Activated CD8-positive, alpha-beta T cell treated with anti-CD3 and anti-CD28 coated beads for 36 hours (primary cell): ENCODE data around the gene IFT122. TPM values are rescaled to one million over a fixed set of nuclear protein-coding genes. Genes with fewer than 3 reads are reported as not detected.

Source experiments
- ATAC-seq: fragments of 200-7000 bp; cut with Tn5 transposase; one replicate; pipeline ENCODE4 v1.10.0; 2021; ENCODE audit warnings: mild to moderate bottlenecking, moderate library complexity
- CTCF ChIA-PET: fragments of 350-600 bp; sonication (Branson Sonifier 250); formaldehyde crosslinking; loops from one replicate; lab custom pipeline; 2021; ENCODE audit warnings: antibody characterized with exemption; lab: Charles Lee
- POLR2A ChIA-PET: fragments of 350-600 bp; sonication (Branson Sonifier 250); formaldehyde crosslinking; loops from one replicate; lab custom pipeline; 2021; ENCODE audit warnings: antibody characterized with exemption; lab: Charles Lee
- DNase-seq: peaks from one replicate; pipeline ENCODE4 v3.0.0-alpha.2; 2020
- H3K27ac Mint-ChIP-seq: one replicate; pipeline ENCODE4 v1.8.0; 2021; ENCODE audit warnings: mild to moderate bottlenecking, mixed read lengths
- H3K27me3 Mint-ChIP-seq: one replicate; pipeline ENCODE4 v1.8.0; 2021; ENCODE audit warnings: mixed read lengths
- H3K36me3 Mint-ChIP-seq: one replicate; pipeline ENCODE4 v1.8.0; 2021; ENCODE audit warnings: low read depth, mixed read lengths
- H3K4me1 Mint-ChIP-seq: one replicate; pipeline ENCODE4 v1.8.0; 2021; ENCODE audit warnings: low read depth, mixed read lengths
- H3K4me3 Mint-ChIP-seq: one replicate; pipeline ENCODE4 v1.8.0; 2021; ENCODE audit warnings: mild to moderate bottlenecking, moderate library complexity, mixed read lengths
- H3K9me3 Mint-ChIP-seq: one replicate; pipeline ENCODE4 v1.8.0; 2021; ENCODE audit warnings: mixed read lengths
- intact Hi-C: fragments of 100-400 bp; cut with micrococcal nuclease; formaldehyde crosslinking; loops from one replicate; pipeline ENCODE4 v1.10.0; 2022
- total RNA-seq, 2 experiments: library from RNA; stranded (reverse); gene quantifications; one replicate each; pipeline ENCODE4 v1.2.3, GENCODE V29; 2021
- TF ChIP-seq, protein P1 (sequence below): fragments of 200-600 bp; IDR thresholded peaks from one replicate; pipeline ENCODE4 v1.8.0; 2022; ENCODE audit warnings: antibody characterized with exemption, mild to moderate bottlenecking

IFT122 gene
- total RNA-seq, 2 experiments from 2014 or later: 18.9 to 20.4 TPM

DNA sequence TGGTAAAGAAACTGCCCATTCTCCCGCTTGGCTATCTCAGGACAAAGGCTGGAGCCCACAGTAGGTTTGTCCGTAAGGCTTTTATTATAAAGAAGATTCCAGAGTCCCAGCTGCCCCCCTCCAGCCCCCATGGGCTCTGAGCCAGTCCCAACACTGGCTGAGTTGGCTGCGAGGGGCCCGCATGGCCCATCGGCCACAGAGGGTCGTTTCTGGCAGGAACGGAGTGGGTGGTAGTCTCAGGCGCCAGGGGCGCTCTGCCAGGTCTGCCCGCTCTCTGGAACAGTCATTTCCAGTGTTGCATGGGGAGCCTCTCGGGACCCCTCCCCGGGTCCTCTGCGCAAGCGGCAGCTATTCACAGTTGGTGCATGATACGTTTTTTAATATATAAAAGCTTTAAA, 115.1 kb downstream of the IFT122 start:
- CTCF ChIA-PET: interaction anchor here (0.8 to 2.5 kb wide), 2 partner anchors 20 to 65 kb away, joined by 3 to 9 read pairs; no protein-coding TSS in a partner anchor

DNA sequence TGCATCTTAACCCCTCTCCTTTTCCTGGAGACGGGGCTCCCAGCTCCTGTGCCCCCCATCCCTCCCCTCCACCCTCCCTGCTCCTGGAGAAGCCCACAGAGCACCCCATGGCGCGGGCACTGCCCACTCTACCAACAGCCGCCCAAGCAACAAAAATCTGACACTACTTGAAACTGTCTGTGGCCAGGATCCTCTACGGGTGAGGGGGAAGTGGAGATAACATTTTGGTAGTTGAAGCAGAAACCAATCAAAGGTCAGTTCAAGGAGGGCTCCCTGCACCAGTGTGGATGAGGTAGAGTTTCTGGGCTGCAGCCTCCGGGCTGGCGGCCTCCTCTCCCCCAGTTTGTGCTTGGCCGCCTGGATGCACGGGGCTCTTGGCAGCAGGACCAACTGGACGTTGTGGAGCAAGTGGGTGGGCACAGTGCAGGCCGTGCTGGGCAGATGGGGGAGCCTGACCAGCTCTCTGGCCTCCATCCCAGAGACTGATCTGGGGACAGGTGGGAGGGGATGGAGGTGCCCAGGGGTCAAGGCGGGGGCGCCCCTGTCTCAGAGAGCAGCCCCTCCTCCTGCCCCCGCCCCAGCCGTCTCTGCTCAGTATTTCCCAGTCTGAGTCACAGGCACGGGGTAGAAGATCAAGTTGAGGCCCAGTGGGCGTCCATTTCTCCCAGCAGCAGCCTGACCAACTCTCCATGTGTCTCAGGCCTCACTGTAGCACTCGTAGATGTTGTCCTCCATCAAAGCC, 115.8 kb downstream of the IFT122 start:
- Mint-ChIP-seq H3K27me3 (peaks cover 4% of the 10 kb centered on the region), H3K4me1 (peaks cover 6% of the 10 kb centered on the region), H3K27ac (no peak overlapping the region), H3K36me3 (no peaks in the 10 kb centered on the region), H3K9me3 (no peaks in the 10 kb centered on the region), H3K4me3 (no peak overlapping the region)
- ChIA-PET POLR2A (no interaction called here), CTCF (interaction anchor here (2.5 kb wide), 1 partner anchor 65 kb away, joined by 9 read pairs; no protein-coding TSS in a partner anchor)
- TF ChIP-seq, protein P1, sequence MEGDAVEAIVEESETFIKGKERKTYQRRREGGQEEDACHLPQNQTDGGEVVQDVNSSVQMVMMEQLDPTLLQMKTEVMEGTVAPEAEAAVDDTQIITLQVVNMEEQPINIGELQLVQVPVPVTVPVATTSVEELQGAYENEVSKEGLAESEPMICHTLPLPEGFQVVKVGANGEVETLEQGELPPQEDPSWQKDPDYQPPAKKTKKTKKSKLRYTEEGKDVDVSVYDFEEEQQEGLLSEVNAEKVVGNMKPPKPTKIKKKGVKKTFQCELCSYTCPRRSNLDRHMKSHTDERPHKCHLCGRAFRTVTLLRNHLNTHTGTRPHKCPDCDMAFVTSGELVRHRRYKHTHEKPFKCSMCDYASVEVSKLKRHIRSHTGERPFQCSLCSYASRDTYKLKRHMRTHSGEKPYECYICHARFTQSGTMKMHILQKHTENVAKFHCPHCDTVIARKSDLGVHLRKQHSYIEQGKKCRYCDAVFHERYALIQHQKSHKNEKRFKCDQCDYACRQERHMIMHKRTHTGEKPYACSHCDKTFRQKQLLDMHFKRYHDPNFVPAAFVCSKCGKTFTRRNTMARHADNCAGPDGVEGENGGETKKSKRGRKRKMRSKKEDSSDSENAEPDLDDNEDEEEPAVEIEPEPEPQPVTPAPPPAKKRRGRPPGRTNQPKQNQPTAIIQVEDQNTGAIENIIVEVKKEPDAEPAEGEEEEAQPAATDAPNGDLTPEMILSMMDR: no peak
- DNase-seq (no peak), ATAC-seq (no peak)
- intact Hi-C loops: no loop called here

More for the DNA sequence above, 115.1 kb downstream of the IFT122 start:
- H3K4me1 Mint-ChIP-seq: peaks cover 6% of the 10 kb centered on the region
- ATAC-seq (no peak), DNase-seq (no peak)
- no peaks in the 10 kb centered on the region for H3K9me3 Mint-ChIP-seq
- POLR2A ChIA-PET: no interaction called here
- intact Hi-C loops: no loop called here
- TF ChIP-seq, protein P1: no peak
- no peak overlapping the region for H3K4me3 Mint-ChIP-seq
- peaks cover 4% of the 10 kb centered on the region for H3K27me3 Mint-ChIP-seq
- H3K27ac Mint-ChIP-seq: no peak overlapping the region
- H3K36me3 Mint-ChIP-seq: no peaks in the 10 kb centered on the region

DNA sequence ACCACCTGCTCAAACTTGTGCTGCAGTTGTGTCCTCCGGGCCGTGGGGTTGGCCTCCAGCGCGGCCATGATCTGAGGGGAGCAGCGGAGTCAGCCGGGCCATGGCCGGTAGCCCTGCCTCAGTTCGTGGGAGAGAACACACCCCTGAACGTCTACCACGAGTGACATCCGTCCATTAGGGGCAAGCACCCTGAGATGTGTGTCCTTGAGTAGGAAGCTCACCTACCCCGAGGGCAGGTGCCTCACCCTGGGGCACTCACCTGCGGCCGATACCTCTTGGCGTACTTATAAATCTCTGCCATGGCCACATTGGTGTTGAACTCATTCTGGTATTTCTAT, 116.3 kb downstream of the IFT122 start:
- TF ChIP-seq, protein P1: no peak
- Mint-ChIP-seq H3K27me3 (peaks cover 4% of the 10 kb centered on the region), H3K4me1 (peaks cover 6% of the 10 kb centered on the region), H3K27ac (no peak overlapping the region), H3K36me3 (no peaks in the 10 kb centered on the region), H3K4me3 (no peak overlapping the region), H3K9me3 (no peaks in the 10 kb centered on the region)
- no peak for DNase-seq
- intact Hi-C loops: no loop called here
- CTCF ChIA-PET: no interaction called here
- no peak for ATAC-seq
- POLR2A ChIA-PET: no interaction called here

DNA sequence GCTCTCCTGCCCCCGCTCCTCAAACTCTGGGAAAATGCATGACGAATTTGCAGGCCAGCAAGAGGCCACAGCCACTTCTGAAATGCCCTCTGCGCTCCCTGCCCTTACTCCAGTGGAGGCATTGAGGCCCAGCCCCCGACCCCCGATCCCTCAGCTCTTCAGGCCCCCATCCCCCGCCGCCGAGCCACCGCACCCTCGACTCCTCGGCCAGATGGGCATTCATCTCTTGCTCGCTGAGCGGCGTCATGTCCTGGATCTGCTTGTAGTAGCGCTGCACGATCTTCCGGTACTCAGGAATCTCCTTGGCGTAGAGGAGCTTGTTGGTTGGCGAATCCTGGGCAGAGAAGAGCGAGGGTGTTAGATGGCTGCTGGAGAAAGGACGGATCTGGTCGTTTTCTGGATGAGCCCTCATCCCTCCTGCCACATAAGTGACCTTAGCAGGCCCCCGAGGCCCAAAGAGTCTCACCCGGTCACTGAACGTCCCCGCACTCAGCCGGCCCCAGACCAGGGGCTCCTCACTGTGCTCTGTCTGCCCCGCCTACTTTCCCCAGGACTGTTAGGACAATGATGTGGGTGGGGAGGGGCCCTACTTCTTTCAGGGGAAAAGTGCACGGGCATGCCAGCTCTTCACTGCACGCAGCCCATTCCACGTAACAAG, 117.0 kb downstream of the IFT122 start:
- H3K9me3 Mint-ChIP-seq: no peaks in the 10 kb centered on the region
- H3K4me1 Mint-ChIP-seq: peaks cover 6% of the 10 kb centered on the region
- ChIA-PET CTCF (no interaction called here), POLR2A (interaction anchor here (1.0 kb wide), 1 partner anchor 20 kb away, joined by 3 read pairs; no protein-coding TSS in a partner anchor)
- ATAC-seq: no peak
- TF ChIP-seq, protein P1: no peak
- no peak for DNase-seq
- intact Hi-C loops: no loop called here
- peaks cover 4% of the 10 kb centered on the region for H3K27me3 Mint-ChIP-seq
- no peak overlapping the region for H3K27ac Mint-ChIP-seq
- H3K4me3 Mint-ChIP-seq: no peak overlapping the region
- H3K36me3 Mint-ChIP-seq: no peaks in the 10 kb centered on the region

DNA sequence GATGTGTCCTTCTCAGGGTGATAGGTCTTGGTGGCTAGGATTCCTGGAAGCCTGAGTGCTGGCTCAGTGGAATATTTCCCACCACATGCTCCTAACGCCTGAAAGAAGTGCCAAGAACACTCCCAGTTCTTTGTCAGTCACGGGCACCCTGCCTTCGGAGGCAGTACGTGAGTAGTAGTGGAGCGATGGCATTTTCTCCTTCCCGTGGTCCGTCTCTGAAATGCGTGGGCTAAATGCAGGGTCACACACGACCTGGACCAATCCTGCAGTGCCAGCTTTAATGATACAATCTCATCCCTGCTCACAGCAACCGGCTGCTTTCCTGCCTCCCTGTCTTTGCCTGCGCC, 117.5 kb downstream of the IFT122 start:
- intact Hi-C loops: no loop called here
- H3K27me3 Mint-ChIP-seq: peaks cover 4% of the 10 kb centered on the region
- TF ChIP-seq, protein P1: no peak
- H3K9me3 Mint-ChIP-seq: no peaks in the 10 kb centered on the region
- H3K4me1 Mint-ChIP-seq: peaks cover 6% of the 10 kb centered on the region
- ChIA-PET POLR2A (interaction anchor here (1.0 kb wide), 1 partner anchor 19 kb away, joined by 3 read pairs; no protein-coding TSS in a partner anchor), CTCF (no interaction called here)
- H3K36me3 Mint-ChIP-seq: no peaks in the 10 kb centered on the region
- DNase-seq (no peak), ATAC-seq (no peak)
- H3K4me3 Mint-ChIP-seq: no peak overlapping the region
- H3K27ac Mint-ChIP-seq: no peak overlapping the region
